DND-41 (cell line): ENCODE data around the gene C11orf52.
"Not testable (repeated sequence)": the region's sequence is repeated elsewhere in the genome, so short reads cannot be mapped to it uniquely, and the experiment has no call there.

ENCODE experiments used
- ATAC-seq: fragments of 200-7000 bp; cut with Tn5 transposase; 3 replicates; pipeline ENCODE4 v1.9.1; 2021; ENCODE audit warnings: low read depth; ENCODE audit not compliant: insufficient read depth
- DNase-seq: peaks from one replicate; pipeline ENCODE4 v3.0.0-alpha.2; 2020
- H2AFZ ChIP-seq: 2 replicates; pipeline ENCODE4 v1.6.0; 2012; ENCODE audit warnings: low read depth, low read length
- H3K27ac ChIP-seq: 2 replicates; pipeline ENCODE4 v1.5.1; 2012; ENCODE audit warnings: low read length, inconsistent platforms
- H3K27me3 ChIP-seq: fragments of 200-600 bp; sonication (generic); 2 replicates; pipeline ENCODE4 v1.6.0; 2012; ENCODE audit warnings: low read length, mild to moderate bottlenecking, inconsistent platforms; ENCODE audit not compliant: insufficient read depth, poor library complexity
- H3K36me3 ChIP-seq: 2 replicates; pipeline ENCODE4 v1.5.1; 2012; ENCODE audit warnings: low read length, inconsistent platforms; ENCODE audit not compliant: insufficient read depth
- H3K4me1 ChIP-seq: 2 replicates; pipeline ENCODE4 v1.5.1; 2012; ENCODE audit warnings: mild to moderate bottlenecking, low read length; ENCODE audit not compliant: insufficient read depth
- H3K4me2 ChIP-seq: 2 replicates; pipeline ENCODE4 v1.6.0; 2012; ENCODE audit warnings: mild to moderate bottlenecking, moderate library complexity, low read length, inconsistent platforms; ENCODE audit not compliant: insufficient read depth
- H3K4me3 ChIP-seq, 2 experiments: fragments of 200-600 bp in 1 of 2; shearing (Covaris generic) in 1 of 2; 2 replicates each; pipeline ENCODE4 v1.5.1; 2012 to 2016; ENCODE audit warnings: inconsistent platforms in 2 of 2, low read length in 2 of 2, mild to moderate bottlenecking in 2 of 2, low read depth in 1 of 2, moderate library complexity in 1 of 2
- H3K79me2 ChIP-seq: 2 replicates; pipeline ENCODE4 v1.6.0; 2012; ENCODE audit warnings: low read length, inconsistent platforms; ENCODE audit not compliant: insufficient read depth
- H3K9ac ChIP-seq: 2 replicates; pipeline ENCODE4 v1.6.0; 2012; ENCODE audit warnings: low read depth, mild to moderate bottlenecking, inconsistent platforms, low read length, moderate library complexity
- H3K9me3 ChIP-seq: 2 replicates; pipeline ENCODE4 v1.5.1; 2012; ENCODE audit warnings: low read length, moderate library complexity, mild to moderate bottlenecking, inconsistent platforms; ENCODE audit not compliant: insufficient read depth, severe bottlenecking
- H4K20me1 ChIP-seq: 2 replicates; pipeline ENCODE4 v1.6.0; 2012; ENCODE audit warnings: low read length; ENCODE audit not compliant: insufficient read depth
- CTCF ChIP-seq: IDR thresholded peaks from 2 replicates; pipeline ENCODE4 v1.5.1; 2012; ENCODE audit warnings: borderline replicate concordance, low read length, moderate library complexity, mild to moderate bottlenecking; ENCODE audit not compliant: poor library complexity, severe bottlenecking; ENCODE audit errors: extremely low read depth
- EZH2 ChIP-seq: IDR thresholded peaks from 3 replicates; pipeline ENCODE4 v1.6.1; 2012; ENCODE audit warnings: borderline replicate concordance, low read depth, mild to moderate bottlenecking, moderate library complexity, low read length, inconsistent platforms; ENCODE audit not compliant: severe bottlenecking

Gene C11orf52

DNA sequence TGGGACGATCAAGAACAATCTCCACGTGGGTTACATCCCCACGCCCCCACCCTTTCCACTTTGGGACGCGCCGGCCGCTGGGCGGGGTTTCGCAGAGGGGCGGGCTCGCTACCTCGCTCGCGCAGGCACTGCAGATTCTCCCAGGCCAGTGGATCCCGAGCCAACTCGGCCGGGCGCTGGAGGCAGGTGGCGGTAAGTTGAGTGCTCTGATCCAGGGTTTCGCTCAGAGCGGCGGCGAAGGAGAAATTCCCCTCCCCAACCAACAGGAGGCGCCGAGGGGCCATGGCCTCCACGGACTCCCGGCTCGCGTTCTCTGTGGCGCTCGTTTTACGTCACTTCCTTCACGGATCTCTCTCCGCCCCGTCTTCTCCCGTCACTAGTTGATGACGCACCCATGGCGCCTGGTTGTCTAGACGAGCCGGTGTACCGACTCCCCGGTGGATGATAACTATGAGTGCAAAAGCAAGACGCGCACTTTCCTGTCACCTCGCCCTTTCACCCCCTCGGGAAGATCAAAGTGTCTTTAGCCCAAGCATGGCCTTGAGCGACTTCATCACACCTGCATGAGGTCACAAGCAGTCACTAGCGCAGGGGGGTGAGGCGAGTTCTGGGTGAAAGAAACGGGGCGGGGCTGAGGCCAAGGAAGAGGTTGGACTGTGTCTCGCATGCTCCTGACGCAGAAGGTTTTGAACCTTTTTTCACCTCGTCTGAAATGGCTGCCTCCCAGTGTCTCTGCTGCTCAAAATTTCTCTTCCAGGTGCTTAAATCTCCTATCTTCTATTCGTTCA is 39.7 kb upstream of the C11orf52 start, which contains the start of the genes CFAP68 and FDXACB1:
Gene CFAP68, plus strand, starts transcription at position 693 of the 788 bp plus-strand sequence. Its CDS starts 20 bp downstream, at position 713.
Gene FDXACB1, minus strand, starts transcription at position 317 of the 788 bp plus-strand sequence. Its CDS starts 33 bp downstream, at position 284.
- peak; percentile 95 for TF ChIP-seq CTCF
- no peak for TF ChIP-seq EZH2

GRCh38 chr11:111879637-111879960 is 39.1 kb upstream of the C11orf52 start:
- DNase-seq = no peak
- Histone ChIP-seq H3K27me3 (no peaks in the 10 kb centered on the region), H3K79me2 (peaks cover 15% of the 10 kb centered on the region), H3K36me3 (peaks cover 24% of the 10 kb centered on the region), H3K4me2 (peak overlapping the region; percentile 95), H3K9me3 (no peaks in the 10 kb centered on the region), H3K27ac (peak overlapping the region; percentile 93), H3K4me1 (peaks cover 21% of the 10 kb centered on the region), H3K9ac (peak overlapping the region; percentile 81), H3K4me3 (peak overlapping the region; percentile 74 to 81), H2AFZ (peak overlapping the region; percentile 97), H4K20me1 (no peaks in the 10 kb centered on the region)
- peak; percentile 9 for ATAC-seq
- TF ChIP-seq CTCF = no peak
- TF ChIP-seq EZH2 = no peak

More for the DNA sequence above, 39.7 kb upstream of the C11orf52 start, which contains the start of the genes CFAP68 and FDXACB1:
- peaks cover 21% of the 10 kb centered on the region for H3K4me1 ChIP-seq
- DNase-seq (peak; percentile 95), ATAC-seq (peak; percentile 87)
- H3K27ac ChIP-seq = peak within 1 kb of the TSS; percentile 93
- peaks cover 15% of the 10 kb centered on the region for H3K79me2 ChIP-seq
- peak within 1 kb of the TSS; percentile 81 for H3K9ac ChIP-seq
- H2AFZ ChIP-seq = peak within 1 kb of the TSS; percentile 97
- H3K27me3 ChIP-seq = no peaks in the 10 kb centered on the region
- no peaks in the 10 kb centered on the region for H3K9me3 ChIP-seq
- peak within 1 kb of the TSS; percentile 74 to 81 for H3K4me3 ChIP-seq
- H3K36me3 ChIP-seq = peaks cover 24% of the 10 kb centered on the region
- peak within 1 kb of the TSS; percentile 95 for H3K4me2 ChIP-seq
- no peaks in the 10 kb centered on the region for H4K20me1 ChIP-seq

GRCh38 chr11:111882202-111882601 is 36.5 kb upstream of the C11orf52 start:
- TF ChIP-seq EZH2 = no peak
- no peak for TF ChIP-seq CTCF
- Histone ChIP-seq H3K27ac (no peak overlapping the region), H3K36me3 (no peaks in the 10 kb centered on the region), H3K9ac (no peak overlapping the region), H3K4me3 (no peak overlapping the region), H3K4me2 (no peak overlapping the region), H4K20me1 (no peaks in the 10 kb centered on the region), H3K4me1 (peaks cover 21% of the 10 kb centered on the region), H3K79me2 (peaks cover 15% of the 10 kb centered on the region), H3K27me3 (no peaks in the 10 kb centered on the region), H3K9me3 (no peaks in the 10 kb centered on the region), H2AFZ (no peak overlapping the region)
- no peak for ATAC-seq
- no peak for DNase-seq

DNA sequence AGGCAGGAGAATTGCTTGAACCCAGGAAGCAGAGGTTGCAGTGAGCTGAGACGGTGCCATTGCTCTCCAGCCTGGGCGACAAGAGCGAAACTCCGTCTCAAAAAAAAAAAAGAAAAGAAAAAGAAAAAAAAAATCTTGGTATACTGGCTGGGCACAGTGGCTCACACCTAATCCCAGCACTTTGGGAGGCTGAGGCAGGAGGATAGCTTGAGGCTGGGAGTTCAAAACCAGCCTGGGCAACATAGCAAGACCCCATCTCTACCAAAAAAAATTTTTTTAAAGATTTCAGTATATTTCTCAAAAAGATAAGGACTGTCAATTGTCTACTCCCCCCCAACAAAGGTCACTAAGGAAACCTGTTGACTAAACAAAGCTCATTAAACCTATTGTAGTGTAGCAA is 33.7 kb upstream of the C11orf52 start:
- not testable (repeated sequence) for ATAC-seq, DNase-seq, H3K9me3 ChIP-seq, H3K4me2 ChIP-seq, H3K4me1 ChIP-seq, H2AFZ ChIP-seq, H3K79me2 ChIP-seq, H3K9ac ChIP-seq, H4K20me1 ChIP-seq, H3K27me3 ChIP-seq, H3K4me3 ChIP-seq, H3K27ac ChIP-seq, H3K36me3 ChIP-seq
